Nephron (organoid): ENCODE results near the gene POLR2H.

Source experiments
- H3K27ac Mint-ChIP-seq, 3 experiments: 2 replicates each; pipeline ENCODE4 v1.8.0; 2020; ENCODE audit warnings: mixed read lengths in 3 of 3, mild to moderate bottlenecking in 2 of 3, moderate library complexity in 1 of 3
- H3K27me3 Mint-ChIP-seq: 2 replicates; pipeline ENCODE4 v1.8.0; 2021; ENCODE audit warnings: low read depth, mild to moderate bottlenecking, moderate library complexity, mixed read lengths
- H3K36me3 Mint-ChIP-seq: 2 replicates; pipeline ENCODE4 v1.8.0; 2020; ENCODE audit warnings: low read depth, mixed read lengths
- H3K4me1 Mint-ChIP-seq: 2 replicates; pipeline ENCODE4 v1.8.0; 2020; ENCODE audit warnings: mixed read lengths
- H3K4me3 Mint-ChIP-seq, 3 experiments: 2 replicates each; pipeline ENCODE4 v1.8.0; 2020; ENCODE audit warnings: mild to moderate bottlenecking in 3 of 3, mixed read lengths in 3 of 3, moderate library complexity in 2 of 3
- H3K9me3 Mint-ChIP-seq: 2 replicates; pipeline ENCODE4 v1.8.0; 2020; ENCODE audit warnings: mixed read lengths
- CTCF ChIP-seq, 3 experiments: fragments of 200-600 bp; sonication (generic); IDR thresholded peaks; one replicate each; pipeline ENCODE4 v1.5.0; 2021; ENCODE audit warnings: antibody characterized with exemption in 3 of 3; ENCODE audit not compliant: unreplicated experiment in 3 of 3

POLR2H gene

DNA sequence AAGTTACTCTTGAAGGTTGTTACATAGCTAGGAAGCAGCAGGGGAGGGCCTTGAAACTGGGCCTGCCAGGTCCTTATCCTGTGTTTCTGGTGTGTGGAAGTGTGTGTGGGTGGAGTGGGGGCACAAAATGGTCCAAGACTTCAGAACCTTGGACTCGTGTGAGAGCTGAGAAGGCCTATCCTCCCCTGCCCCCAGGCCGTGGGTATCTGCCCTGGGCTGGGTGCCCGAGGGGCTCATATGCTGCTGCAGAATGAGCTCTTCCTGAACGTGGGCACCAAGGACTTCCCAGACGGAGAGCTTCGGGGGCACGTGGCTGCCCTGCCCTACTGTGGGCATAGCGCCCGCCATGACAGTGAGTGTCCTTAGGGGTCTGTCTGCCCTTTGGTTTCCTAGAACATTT, 22.8 kb downstream of the POLR2H start:
- no peak for TF ChIP-seq CTCF (IDR thresholded peaks at IDR 0.05; ENCODE audit: unreplicated experiment in 3 of 3)
- no peaks in the 10 kb centered on the region for H3K36me3 Mint-ChIP-seq
- H3K27ac Mint-ChIP-seq, result no peak overlapping the region
- H3K4me3 Mint-ChIP-seq, result no peak overlapping the region
- H3K27me3 Mint-ChIP-seq, result peaks cover 27% of the 10 kb centered on the region
- H3K9me3 Mint-ChIP-seq, result no peaks in the 10 kb centered on the region
- peaks cover 5% of the 10 kb centered on the region for H3K4me1 Mint-ChIP-seq

GRCh38 chr3:184384856-184385422, 23.4 kb downstream of the POLR2H start:
- Mint-ChIP-seq H3K9me3 (no peaks in the 10 kb centered on the region), H3K27ac (no peak overlapping the region), H3K27me3 (peaks cover 27% of the 10 kb centered on the region), H3K36me3 (no peaks in the 10 kb centered on the region), H3K4me1 (peaks cover 4% of the 10 kb centered on the region), H3K4me3 (no peak overlapping the region)
- TF ChIP-seq CTCF (IDR thresholded peaks at IDR 0.05; ENCODE audit: unreplicated experiment in 3 of 3), result no peak

DNA sequence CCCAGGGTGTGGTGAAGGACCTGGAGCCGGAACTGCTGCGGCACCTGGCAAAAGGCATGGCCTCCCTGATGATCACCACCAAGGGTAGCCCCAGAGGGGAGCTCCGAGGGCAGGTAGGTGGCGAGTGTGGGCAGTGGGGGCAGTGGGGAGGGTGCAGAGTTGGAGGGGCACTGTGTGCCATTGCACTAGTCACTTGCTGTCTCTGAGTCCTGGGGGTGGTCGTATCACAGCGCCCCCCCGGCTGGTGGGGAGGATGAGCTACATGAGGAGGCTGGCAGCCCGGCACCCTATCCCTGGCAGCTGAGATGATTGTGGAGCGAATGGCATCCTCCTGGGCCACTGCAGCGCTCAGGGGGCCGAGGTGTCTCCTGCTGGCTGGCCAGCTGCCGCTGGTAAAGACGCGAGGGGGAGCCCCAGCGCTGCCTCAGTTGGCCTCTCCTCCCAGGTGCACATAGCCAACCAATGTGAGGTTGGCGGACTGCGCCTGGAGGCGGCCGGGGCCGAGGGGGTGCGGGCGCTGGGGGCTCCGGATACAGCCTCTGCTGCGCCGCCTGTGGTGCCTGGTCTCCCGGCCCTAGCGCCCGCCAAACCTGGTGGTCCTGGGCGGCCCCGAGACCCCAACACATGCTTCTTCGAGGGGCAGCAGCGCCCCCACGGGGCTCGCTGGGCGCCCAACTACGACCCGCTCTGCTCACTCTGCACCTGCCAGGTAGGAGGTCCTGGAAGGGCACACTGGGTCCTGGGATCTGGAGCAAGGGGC, 24.7 kb downstream of the POLR2H start:
- Mint-ChIP-seq H3K4me3 (no peak overlapping the region), H3K4me1 (no peaks in the 10 kb centered on the region), H3K27me3 (peaks cover 24% of the 10 kb centered on the region), H3K36me3 (no peaks in the 10 kb centered on the region), H3K9me3 (no peaks in the 10 kb centered on the region), H3K27ac (no peak overlapping the region)
- no peak for TF ChIP-seq CTCF (IDR thresholded peaks at IDR 0.05; ENCODE audit: unreplicated experiment in 3 of 3)

GRCh38 chr3:184387174-184387714, 25.7 kb downstream of the POLR2H start:
- Mint-ChIP-seq H3K27me3 (peaks cover 16% of the 10 kb centered on the region), H3K4me3 (no peak overlapping the region), H3K36me3 (no peaks in the 10 kb centered on the region), H3K27ac (no peak overlapping the region), H3K4me1 (no peaks in the 10 kb centered on the region), H3K9me3 (no peaks in the 10 kb centered on the region)
- no peak for TF ChIP-seq CTCF (IDR thresholded peaks at IDR 0.05; ENCODE audit: unreplicated experiment in 3 of 3)

- no peaks in the 10 kb centered on the region for H3K9me3 Mint-ChIP-seq
- H3K27me3 Mint-ChIP-seq, result peaks cover 8% of the 10 kb centered on the region
- no peaks in the 10 kb centered on the region for H3K4me1 Mint-ChIP-seq
- H3K27ac Mint-ChIP-seq, result no peak overlapping the region
- H3K36me3 Mint-ChIP-seq, result no peaks in the 10 kb centered on the region
- no peak for TF ChIP-seq CTCF (IDR thresholded peaks at IDR 0.05; ENCODE audit: unreplicated experiment in 3 of 3)
- H3K4me3 Mint-ChIP-seq, result no peak overlapping the region
Measured at GRCh38 chr3:184388164-184388935, 26.8 kb downstream of the POLR2H start.
